OCI-LY3 (cell line): ENCODE measurements around the gene ARHGAP8.
"Not testable (repeated sequence)": the region's sequence is repeated elsewhere in the genome, so short reads cannot be mapped to it uniquely, and the experiment has no call there.

ENCODE experiments used
- H2AFZ ChIP-seq: fragments of 200-600, 300-600 bp; shearing (Covaris generic); 2 replicates; pipeline ENCODE4 v1.6.0; 2014; ENCODE audit warnings: antibody characterized with exemption, low read depth, low read length
- H3K27ac ChIP-seq: fragments of 200-600, 300-600 bp; sonication (generic); 2 replicates; pipeline ENCODE4 v1.5.1; 2014; ENCODE audit warnings: mild to moderate bottlenecking, low read length, moderate library complexity, mixed read lengths
- H3K27me3 ChIP-seq: fragments of 200-600, 300-600 bp; sonication (generic); 2 replicates; pipeline ENCODE4 v1.6.1; 2014; ENCODE audit warnings: low read depth, low read length, mixed read lengths
- H3K36me3 ChIP-seq: fragments of 200-600, 300-600 bp; sonication (generic); replicated peaks from 2 replicates; pipeline ENCODE3; 2014; ENCODE audit warnings: low read depth, low read length, mixed read lengths
- H3K4me1 ChIP-seq: fragments of 300-600, 200-600 bp; sonication (generic); 2 replicates; pipeline ENCODE4 v1.6.1; 2014; ENCODE audit warnings: low read length, mixed read lengths
- H3K4me2 ChIP-seq: fragments of 200-600, 300-600 bp; sonication (generic); 2 replicates; pipeline ENCODE4 v1.6.1; 2014; ENCODE audit warnings: low read length, mixed read lengths
- H3K4me3 ChIP-seq: fragments of 300-600, 200-600 bp; sonication (generic); 2 replicates; pipeline ENCODE4 v1.5.1; 2014; ENCODE audit warnings: antibody characterized with exemption, mild to moderate bottlenecking, low read length, moderate library complexity
- H3K79me2 ChIP-seq: fragments of 300-600, 200-600 bp; shearing (Covaris generic); 2 replicates; pipeline ENCODE4 v1.6.1; 2014; ENCODE audit warnings: mild to moderate bottlenecking, low read length, mixed read lengths
- H3K9ac ChIP-seq: fragments of 300-600, 200-600 bp; shearing (Covaris generic); 2 replicates; pipeline ENCODE4 v1.6.0; 2014; ENCODE audit warnings: mild to moderate bottlenecking, low read length, moderate library complexity
- H3K9me3 ChIP-seq: fragments of 200-600, 300-600 bp; shearing (Covaris generic); 2 replicates; pipeline ENCODE4 v1.6.1; 2014; ENCODE audit warnings: low read length, mixed read lengths; ENCODE audit not compliant: insufficient read depth
- H4K20me1 ChIP-seq: fragments of 200-600, 300-600 bp; sonication (generic); 2 replicates; pipeline ENCODE4 v1.6.1; 2016; ENCODE audit warnings: low read length, mixed read lengths; ENCODE audit not compliant: insufficient read depth
- EZH2phosphoT487 ChIP-seq: fragments of 200-600 bp; shearing (Covaris generic); IDR thresholded peaks from 2 replicates; pipeline ENCODE4 v1.6.1; 2018; ENCODE audit warnings: antibody characterized with exemption, mixed run types, low read depth
- TF ChIP-seq, protein P1 (sequence below): fragments of 200-600, 300-600 bp; sonication (generic); IDR thresholded peaks from 2 replicates; pipeline ENCODE4 v1.5.1; 2014; ENCODE audit warnings: antibody characterized with exemption, low read length, low read depth

ARHGAP8 gene

DNA sequence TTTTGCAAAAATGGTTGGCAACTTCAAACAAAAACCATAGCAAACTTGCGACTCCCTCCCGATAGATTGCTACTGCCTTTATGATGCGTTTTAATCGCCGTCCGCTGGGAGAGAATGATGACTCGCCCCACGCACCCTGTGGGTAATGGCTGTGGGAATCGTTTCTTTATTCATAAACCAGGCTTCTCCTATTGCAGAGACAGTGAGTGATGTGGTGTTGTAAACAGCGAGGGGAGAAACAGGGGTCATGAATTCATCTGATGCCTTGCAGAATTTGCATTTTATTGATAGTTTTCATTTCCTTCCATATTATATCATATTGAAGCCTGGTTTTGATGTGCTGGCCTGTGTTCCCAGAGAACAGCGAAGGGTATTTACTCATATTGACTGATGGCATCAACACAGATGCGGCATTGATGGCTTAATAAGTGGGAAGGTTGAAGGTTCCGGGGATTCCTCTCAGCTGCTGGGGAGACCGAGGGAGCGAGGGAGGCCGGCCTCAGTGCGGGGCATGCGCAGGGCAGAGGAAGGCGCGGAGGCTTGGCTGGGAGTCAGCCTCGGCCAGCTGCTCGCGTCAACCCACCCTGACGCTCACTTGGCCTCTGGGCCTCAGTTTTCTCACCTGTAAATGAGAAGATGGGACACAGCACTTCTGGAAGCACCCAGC lies 41.3 kb downstream of the ARHGAP8 start:
- no peaks in the 10 kb centered on the region for H3K9me3 ChIP-seq
- no peak overlapping the region for H3K4me2 ChIP-seq
- no peaks in the 10 kb centered on the region for H3K36me3 ChIP-seq
- H3K4me1 ChIP-seq: no peaks in the 10 kb centered on the region
- no peaks in the 10 kb centered on the region for H4K20me1 ChIP-seq
- H3K79me2 ChIP-seq: no peaks in the 10 kb centered on the region
- H2AFZ ChIP-seq: no peak overlapping the region
- no peaks in the 10 kb centered on the region for H3K27me3 ChIP-seq
- H3K27ac ChIP-seq: no peak overlapping the region
- TF ChIP-seq EZH2phosphoT487: no peak
- TF ChIP-seq, protein P1, sequence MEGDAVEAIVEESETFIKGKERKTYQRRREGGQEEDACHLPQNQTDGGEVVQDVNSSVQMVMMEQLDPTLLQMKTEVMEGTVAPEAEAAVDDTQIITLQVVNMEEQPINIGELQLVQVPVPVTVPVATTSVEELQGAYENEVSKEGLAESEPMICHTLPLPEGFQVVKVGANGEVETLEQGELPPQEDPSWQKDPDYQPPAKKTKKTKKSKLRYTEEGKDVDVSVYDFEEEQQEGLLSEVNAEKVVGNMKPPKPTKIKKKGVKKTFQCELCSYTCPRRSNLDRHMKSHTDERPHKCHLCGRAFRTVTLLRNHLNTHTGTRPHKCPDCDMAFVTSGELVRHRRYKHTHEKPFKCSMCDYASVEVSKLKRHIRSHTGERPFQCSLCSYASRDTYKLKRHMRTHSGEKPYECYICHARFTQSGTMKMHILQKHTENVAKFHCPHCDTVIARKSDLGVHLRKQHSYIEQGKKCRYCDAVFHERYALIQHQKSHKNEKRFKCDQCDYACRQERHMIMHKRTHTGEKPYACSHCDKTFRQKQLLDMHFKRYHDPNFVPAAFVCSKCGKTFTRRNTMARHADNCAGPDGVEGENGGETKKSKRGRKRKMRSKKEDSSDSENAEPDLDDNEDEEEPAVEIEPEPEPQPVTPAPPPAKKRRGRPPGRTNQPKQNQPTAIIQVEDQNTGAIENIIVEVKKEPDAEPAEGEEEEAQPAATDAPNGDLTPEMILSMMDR: no peak
- H3K4me3 ChIP-seq: no peak overlapping the region
- no peak overlapping the region for H3K9ac ChIP-seq

GRCh38 chr22:44795701-44796630 lies 43.6 kb downstream of the ARHGAP8 start:
- Histone ChIP-seq H3K9me3 (no peaks in the 10 kb centered on the region), H4K20me1 (no peaks in the 10 kb centered on the region), H3K79me2 (no peaks in the 10 kb centered on the region), H3K4me3 (no peak overlapping the region), H3K9ac (no peak overlapping the region), H3K27ac (no peak overlapping the region), H2AFZ (no peak overlapping the region), H3K36me3 (no peaks in the 10 kb centered on the region), H3K4me2 (no peak overlapping the region), H3K4me1 (no peaks in the 10 kb centered on the region), H3K27me3 (no peaks in the 10 kb centered on the region)
- TF ChIP-seq, protein P1: no peak
- TF ChIP-seq EZH2phosphoT487: no peak

GRCh38 chr22:44797181-44797725 lies 44.9 kb downstream of the ARHGAP8 start:
- H2AFZ ChIP-seq: no peak overlapping the region
- no peak for TF ChIP-seq EZH2phosphoT487
- H3K9ac ChIP-seq: no peak overlapping the region
- H3K9me3 ChIP-seq: no peaks in the 10 kb centered on the region
- H3K4me2 ChIP-seq: no peak overlapping the region
- H4K20me1 ChIP-seq: no peaks in the 10 kb centered on the region
- H3K79me2 ChIP-seq: no peaks in the 10 kb centered on the region
- H3K4me3 ChIP-seq: no peak overlapping the region
- H3K27ac ChIP-seq: no peak overlapping the region
- H3K36me3 ChIP-seq: no peaks in the 10 kb centered on the region
- no peaks in the 10 kb centered on the region for H3K4me1 ChIP-seq
- H3K27me3 ChIP-seq: no peaks in the 10 kb centered on the region

- Histone ChIP-seq H3K4me2 (no peak overlapping the region), H3K9me3 (no peaks in the 10 kb centered on the region), H3K36me3 (no peaks in the 10 kb centered on the region), H3K27me3 (peaks cover 5% of the 10 kb centered on the region; the same call in 1 of the 2 replicates), H3K4me3 (no peak overlapping the region), H4K20me1 (no peaks in the 10 kb centered on the region), H2AFZ (no peak overlapping the region), H3K27ac (no peak overlapping the region), H3K79me2 (no peaks in the 10 kb centered on the region), H3K9ac (no peak overlapping the region), H3K4me1 (no peaks in the 10 kb centered on the region)
- TF ChIP-seq EZH2phosphoT487: no peak
- TF ChIP-seq, protein P1: no peak
Measured at GRCh38 chr22:44799077-44799945, 46.9 kb downstream of the ARHGAP8 start.

DNA sequence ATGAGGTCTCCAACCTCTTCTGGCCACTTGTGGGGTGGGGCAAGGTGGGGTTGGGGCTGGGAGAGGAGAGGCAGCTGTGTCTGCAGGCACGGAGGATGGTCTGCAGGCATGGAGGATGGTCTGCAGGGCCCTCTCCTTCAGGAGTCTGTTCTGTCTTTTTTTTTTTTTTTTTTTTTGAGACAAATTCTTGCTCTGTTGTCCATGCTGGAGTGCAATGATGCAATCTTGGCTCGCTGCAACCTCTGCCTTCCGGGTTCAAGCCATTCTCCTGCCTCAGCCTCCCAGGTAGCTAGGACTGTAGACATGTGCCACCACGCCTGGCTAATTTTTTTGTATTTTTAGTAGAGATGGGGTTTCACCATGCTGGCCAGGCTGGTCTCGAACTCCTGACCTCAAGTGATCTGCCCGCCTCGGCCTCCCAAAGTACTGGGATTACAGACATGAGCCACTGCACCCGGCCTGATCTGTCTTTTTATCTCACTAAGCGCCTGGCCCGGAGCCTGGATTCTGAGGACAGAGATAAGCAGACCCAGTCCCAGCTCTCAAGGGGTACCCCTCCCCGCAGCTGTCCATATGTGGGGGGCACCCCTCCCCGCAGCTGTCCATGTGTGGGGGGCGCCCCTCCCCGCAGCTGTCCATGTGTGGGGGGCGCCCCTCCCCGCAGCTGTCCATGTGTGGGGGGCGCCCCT lies 47.7 kb downstream of the ARHGAP8 start:
- H2AFZ ChIP-seq, H3K4me1 ChIP-seq, H3K79me2 ChIP-seq, H3K9ac ChIP-seq, H4K20me1 ChIP-seq, H3K27ac ChIP-seq, H3K36me3 ChIP-seq, H3K9me3 ChIP-seq, H3K4me2 ChIP-seq, H3K4me3 ChIP-seq: not testable (repeated sequence)
- peaks cover 13% of the 10 kb centered on the region; the same call in 1 of the 2 replicates for H3K27me3 ChIP-seq
